Measurements from ENCODE around the gene PLD4. TPM values are rescaled to one million over a fixed set of nuclear protein-coding genes. Genes with fewer than 3 reads are reported as not detected.
"Not testable (repeated sequence)": the region's sequence is repeated elsewhere in the genome, so short reads cannot be mapped to it uniquely, and the experiment has no call there.

PLD4 gene
- polyA plus RNA-seq, 4 donors = 1.7 to 4.3 (median 3.6) TPM

DNA sequence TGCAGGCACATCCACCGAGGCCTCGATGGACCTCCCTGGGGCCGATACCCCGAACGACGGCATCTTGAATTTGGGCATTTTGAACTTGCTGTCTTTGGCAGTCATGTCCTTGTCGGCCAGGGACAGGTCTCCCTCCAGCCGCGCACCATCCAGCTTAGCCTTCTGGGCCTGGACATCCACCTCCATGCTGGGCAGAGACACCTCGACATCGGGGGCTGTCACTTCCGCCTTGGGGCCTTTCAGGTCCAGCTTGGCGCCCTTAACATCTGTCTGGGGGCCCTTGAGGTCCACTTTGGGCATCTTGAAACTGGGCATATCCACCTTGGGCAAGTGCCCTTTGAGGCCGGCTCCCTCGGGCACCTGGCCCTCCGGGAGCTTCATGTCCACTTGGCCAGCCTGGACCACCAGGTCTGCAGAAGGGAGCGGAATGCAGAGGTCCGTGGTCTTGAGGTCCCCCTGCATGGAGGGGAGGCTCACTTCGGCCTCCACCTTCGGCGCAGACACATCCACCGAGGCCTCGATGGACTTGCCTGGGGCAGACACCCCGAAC, 24.8 kb downstream of the PLD4 start:
- not testable (repeated sequence) for DNase-seq (ENCODE audit: low read depth in 4 of 4, low spot score in 3 of 4)

DNA sequence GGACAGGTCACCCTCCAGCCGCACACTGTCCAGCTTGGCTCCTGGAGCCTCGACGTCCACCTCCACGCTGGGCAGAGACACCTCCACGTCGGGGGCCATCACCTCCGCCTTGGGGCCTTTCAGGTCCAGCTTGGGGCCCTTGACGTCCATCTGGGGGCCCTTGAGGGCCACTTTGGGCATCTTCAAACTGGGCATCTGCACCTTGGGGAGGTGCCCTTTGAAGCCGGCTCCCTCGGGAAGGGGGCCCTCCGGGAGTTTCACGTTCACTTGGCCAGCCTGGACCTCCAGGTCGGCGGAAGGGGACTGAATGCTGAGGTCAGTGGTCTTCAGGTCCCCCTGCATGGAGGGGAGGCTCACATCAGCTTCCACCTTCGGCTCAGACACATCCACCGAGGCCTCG, 25.3 kb downstream of the PLD4 start:
- DNase-seq (ENCODE audit: low read depth in 4 of 4, low spot score in 3 of 4) = no peak

GRCh38 chr14:104950701-104951100, 26.0 kb downstream of the PLD4 start:
- not testable (repeated sequence) for DNase-seq (ENCODE audit: low read depth in 4 of 4, low spot score in 3 of 4)

DNA sequence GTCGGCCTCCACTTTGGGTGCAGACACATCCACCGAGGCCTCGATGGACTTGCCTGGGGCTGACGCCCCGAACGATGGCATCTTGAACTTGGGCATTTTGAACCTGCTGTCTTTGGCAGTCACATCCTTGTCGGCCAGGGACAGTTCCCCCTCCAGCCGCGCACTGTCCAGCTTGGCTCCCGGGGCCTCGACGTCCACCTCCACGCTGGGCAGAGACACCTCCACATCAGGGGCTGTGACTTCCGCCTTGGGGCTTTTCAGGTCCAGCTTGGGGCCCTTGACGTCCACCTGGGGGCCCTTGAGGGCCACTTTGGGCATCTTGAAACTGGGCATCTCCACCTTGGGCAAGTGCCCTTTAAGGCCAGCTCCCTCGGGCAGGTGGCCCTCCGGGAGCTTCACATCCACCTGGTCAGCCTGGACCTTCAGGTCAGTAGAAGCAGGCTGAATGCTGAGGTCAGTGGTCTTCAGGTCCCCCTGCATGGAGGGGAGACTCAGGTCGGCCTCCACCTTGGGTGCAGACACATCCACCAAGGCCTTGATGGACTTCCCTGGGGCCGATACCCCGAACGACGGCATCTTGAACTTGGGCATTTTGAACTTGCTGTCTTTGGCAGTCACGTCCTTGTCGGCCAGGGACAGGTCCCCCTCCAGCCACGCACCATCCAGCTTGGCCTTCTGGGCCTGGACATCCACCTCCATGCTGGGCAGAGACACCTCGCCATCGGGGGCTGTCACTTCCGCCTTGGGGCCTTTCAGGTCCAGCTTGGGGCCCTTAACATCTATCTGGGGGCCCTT, 27.4 kb downstream of the PLD4 start:
- not testable (repeated sequence) for DNase-seq (ENCODE audit: low read depth in 4 of 4, low spot score in 3 of 4)

- no peak for DNase-seq (ENCODE audit: low read depth in 4 of 4, low spot score in 3 of 4)
Measured at GRCh38 chr14:104953097-104953496, 28.4 kb downstream of the PLD4 start.

DNA sequence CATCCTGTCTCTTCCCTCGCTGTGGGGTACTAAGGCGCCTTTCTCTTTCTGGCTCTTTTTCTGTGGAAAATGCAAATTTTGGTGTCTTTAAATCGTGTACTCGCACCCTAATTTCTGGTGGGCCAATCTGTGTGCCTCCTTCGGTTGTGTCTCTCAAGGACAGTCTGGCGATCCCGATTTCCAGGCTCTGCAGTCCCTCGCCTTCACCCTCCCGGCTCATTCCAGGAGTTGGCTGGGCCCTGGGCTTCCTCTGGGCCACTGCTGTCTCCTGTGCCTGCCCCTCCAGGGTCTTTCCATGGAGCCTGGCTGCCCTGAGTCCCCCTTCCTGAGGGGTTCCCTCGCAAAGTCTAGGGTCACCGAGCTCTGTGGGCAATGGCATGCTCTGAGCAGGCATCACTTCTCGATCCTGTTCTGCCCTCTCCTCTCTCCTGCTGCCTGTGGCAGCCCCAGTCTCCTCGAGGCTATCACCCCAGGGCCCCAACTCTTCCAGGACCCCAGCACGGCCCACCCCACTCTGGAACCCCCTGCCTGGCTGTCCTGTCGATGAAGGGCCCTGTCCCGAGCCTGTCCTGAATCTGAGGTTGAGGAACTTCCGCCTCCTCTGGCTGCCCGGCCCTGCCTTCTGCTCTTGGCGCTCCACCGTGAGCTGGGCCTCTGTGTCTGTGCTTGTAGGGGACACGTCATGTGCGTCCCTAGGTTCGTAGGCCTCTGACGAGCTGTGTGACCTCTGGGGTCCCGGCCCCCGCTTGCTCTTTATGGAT, 29.4 kb downstream of the PLD4 start:
- no peak for DNase-seq (ENCODE audit: low read depth in 4 of 4, low spot score in 3 of 4)

DNA sequence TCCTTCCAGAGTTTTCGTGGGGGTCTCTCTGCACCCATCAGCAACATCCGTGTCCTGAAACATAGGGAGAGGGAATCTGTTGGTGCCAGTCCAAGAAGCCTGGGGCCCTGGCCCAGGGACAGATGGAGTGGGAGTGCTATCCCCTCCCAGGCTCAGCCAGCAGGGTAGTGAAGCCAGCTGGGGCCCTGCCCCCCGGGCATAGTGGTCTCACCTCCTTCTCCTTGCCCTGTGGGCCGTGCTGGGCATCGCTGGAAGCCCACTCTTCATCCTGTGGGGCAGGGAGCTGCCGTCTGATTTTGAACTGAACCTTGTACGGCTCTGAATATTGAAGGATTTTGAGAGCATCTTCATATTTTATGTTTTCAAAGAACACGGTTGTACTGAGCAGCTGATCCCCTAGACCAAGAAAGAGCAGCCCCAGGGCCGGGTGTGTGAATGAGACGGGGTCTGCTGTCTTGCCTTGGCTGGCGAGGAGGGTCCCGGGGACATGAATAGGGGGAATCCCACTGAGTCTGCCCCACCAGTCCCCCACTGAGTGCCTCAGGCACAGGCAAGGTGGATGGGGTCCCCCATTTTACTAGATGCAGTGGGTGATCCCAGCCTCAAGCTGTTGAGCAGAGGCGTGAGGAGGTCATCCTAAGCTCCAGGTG, 30.2 kb downstream of the PLD4 start:
- no peak for DNase-seq (ENCODE audit: low read depth in 4 of 4, low spot score in 3 of 4)

DNA sequence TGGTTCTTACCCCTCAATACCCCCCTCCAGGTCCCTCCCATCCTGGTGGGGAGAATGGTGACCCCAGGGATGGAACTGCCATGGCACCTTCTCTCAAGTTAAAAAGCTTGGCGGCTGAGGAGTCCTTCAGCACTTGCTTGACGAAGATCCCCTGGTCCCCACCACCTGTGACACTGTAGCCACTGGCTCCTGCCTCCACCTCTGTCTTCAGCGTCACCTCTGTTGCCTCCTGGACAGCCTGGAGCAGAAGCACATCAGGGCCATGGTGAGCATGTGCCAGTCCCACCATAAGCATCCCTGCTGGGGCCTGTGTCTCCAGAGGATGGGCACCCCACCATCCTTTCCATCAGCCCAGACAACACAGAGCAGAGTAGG, 30.7 kb downstream of the PLD4 start:
- no peak for DNase-seq (ENCODE audit: low read depth in 4 of 4, low spot score in 3 of 4)

DNA sequence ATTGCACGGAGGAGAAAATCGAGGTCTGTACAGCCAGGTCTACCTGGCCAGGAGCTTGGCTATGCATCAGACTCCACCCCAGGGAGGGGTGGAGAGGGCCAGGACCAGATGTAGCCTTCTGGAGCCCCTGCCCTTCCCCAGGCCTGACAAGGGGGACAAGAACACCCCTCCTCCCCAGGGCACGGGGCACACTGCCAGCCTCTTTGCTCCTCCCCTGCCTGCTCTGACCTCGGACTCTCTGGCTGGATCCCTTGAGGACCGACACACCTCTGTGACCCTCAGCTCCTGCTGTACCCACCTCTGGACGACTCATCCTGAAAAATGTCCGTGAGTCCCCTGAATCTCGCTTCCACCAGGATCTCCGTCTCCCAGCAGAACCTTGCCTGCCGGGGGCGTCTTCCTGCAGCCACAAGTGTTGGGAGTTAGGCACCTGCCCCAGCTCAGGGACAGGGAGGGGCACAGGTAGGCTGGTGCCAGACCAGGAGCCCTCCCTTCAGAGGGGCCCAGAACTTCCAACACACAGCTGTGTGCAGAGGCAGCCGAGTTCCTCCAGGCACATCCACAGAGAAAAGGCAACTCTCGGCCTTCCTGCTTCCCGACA, 31.7 kb downstream of the PLD4 start:
- DNase-seq (ENCODE audit: low read depth in 4 of 4, low spot score in 3 of 4) = no peak

DNA sequence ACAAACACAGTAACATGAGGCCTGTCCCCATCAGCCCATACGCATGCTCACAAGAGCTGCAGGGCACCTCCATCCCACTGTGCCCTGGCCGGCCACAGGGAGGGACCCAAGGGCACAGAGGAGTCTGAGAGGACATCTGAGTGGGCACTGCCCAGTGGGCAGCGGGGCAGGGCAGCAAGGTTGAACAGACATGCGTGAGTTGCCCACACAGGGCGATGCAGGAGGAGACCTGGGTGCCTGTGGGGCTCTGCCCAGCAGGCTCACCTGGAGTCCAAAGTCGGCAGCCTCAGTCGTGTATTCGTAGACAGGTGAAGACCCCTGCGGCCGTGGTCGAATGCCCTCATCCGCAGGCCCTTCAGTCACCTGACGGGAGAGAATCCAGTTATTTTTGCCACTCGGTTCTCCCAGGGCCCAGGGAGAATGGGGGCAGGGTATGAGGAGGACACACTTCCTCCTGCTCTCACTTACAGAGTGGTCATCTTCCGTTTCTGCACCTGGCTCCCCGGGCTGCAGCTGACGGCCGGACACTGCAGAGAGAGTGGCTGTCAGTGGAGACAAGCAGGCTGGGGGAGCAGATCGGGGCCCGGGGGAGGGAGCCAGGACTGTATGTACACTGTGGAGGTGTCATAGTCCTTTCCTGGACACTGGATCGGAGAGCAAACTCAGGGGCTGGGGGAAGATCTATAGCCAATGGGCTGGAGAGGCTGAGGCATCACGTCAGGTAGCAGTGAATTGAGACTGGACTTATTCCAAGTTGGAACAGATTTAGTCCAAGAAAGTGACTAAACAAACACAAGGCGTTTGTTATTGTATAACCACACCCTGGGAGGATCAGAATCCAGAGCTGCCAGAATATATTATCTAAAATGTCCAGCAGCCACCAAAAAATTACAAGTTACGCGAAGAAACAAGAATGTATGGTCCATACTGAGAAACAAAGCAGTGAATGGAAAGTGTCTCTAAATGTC, 32.8 kb downstream of the PLD4 start:
- no peak for DNase-seq (ENCODE audit: low read depth in 4 of 4, low spot score in 3 of 4)

GRCh38 chr14:104964546-104964945, 39.9 kb downstream of the PLD4 start:
- DNase-seq (ENCODE audit: low read depth in 4 of 4, low spot score in 3 of 4) = no peak

DNA sequence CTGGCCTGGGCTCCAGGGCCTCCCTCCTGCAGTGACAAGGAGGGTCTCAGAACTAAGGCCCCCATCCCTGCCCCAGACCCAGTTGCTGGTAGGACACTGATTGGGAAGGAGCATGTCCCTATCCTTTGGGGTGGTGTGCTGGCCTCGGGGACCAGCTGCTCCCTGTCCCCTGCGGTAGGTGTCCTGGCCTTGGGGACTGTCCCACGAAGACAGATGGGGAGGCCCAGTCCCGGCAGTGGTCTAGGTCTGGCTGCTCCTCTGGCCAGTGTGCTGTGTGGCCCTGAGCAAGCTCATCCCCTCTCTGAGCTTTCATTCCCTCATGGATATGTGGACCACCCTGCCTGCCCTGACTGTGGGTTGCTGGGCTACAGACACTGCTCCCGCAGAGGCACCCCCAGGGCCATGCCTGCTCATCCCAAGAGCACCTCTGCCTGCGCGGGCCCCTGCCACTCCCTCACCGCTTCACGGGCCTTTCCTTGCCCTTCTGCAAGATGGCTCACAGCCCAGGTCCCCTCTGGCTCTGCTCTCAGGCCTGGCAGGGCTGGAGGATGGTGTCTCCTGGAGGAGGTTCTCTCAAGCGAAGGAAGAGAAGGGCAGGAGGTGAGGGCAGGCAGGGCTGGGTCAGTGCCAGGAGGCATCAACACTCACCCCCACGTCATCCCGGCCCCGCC, 41.0 kb downstream of the PLD4 start:
- no peak for DNase-seq (ENCODE audit: low read depth in 4 of 4, low spot score in 3 of 4)

- no peak for DNase-seq (ENCODE audit: low read depth in 4 of 4, low spot score in 3 of 4)
Measured at GRCh38 chr14:104966261-104966865, 41.7 kb downstream of the PLD4 start.

- no peak for DNase-seq (ENCODE audit: low read depth in 4 of 4, low spot score in 3 of 4)
Measured at GRCh38 chr14:104966981-104967385, 42.3 kb downstream of the PLD4 start.

DNA sequence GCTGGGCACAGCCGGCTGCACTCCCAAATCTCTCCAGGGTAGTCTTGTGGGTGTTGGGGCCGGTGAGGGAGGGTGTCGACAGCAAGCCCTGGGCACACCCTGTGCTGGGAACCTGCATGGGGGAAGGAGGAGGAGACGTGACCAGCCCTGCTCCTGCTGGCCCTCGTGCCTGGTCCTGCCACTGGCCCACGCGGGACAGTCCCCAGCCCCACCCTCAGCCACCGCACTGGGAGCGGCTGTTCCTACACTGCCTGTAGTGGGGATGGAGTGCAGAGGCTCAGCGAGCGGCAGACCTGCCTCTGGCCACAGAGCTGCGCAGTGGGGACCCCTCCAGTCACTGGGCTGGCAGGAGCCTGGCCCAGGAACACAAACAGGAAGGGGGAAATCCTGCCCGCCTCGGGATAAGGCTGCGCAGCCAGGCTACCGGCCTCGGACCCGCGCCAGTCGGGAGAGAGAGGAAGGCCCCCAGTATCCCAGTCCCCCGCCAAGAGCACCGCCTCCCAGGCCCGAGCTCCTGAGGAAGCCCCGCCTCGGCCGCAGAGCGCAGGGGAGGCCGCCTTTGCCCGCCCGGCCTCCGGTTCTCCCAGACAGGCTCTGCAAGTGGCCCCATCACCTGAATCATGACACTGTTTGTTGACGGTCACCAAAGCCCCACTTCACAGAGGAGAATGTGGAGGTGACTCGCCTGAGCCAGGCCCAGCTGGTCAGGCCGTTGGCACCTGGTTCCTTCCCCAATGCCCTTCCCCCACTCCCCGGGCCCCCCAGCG, 42.9 kb downstream of the PLD4 start:
- DNase-seq (ENCODE audit: low read depth in 4 of 4, low spot score in 3 of 4) = no peak

DNA sequence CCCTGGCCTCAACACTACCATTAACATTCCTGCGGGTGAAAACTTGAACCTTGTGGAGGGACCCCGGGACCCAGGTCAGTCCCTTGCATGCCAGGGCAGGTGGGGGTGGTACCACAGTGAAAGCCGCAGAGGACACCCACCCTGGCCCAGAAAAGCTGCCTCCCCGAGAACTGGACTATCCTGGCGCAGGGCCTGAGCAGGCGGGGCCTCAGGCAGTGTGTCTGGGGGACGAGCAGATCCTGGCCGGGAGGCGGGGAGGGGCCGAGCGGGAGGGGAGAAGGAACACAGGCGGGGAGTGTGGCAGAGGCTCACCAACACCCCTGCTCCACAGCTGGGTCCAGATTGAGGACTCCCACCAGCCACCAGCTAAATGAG, 43.5 kb downstream of the PLD4 start:
- DNase-seq (ENCODE audit: low read depth in 4 of 4, low spot score in 3 of 4) = no peak

GRCh38 chr14:104968541-104969401, 44.1 kb downstream of the PLD4 start:
- DNase-seq (ENCODE audit: low read depth in 4 of 4, low spot score in 3 of 4) = no peak

Measured in right renal pelvis (tissue), 4 donors.